ENCODE data around the gene ZNF322.

- TF ChIP-seq CTCF (conservative IDR thresholded peaks at IDR 0.05; ENCODE audit: low read length) (no peak), EZH2phosphoT487 (IDR thresholded peaks at IDR 0.05; ENCODE audit: borderline replicate concordance, low read depth, low read length) (no peak)
These were observed 60.4 kb downstream of the ZNF322 start for GRCh38 chr6:26599134-26599533.

All from OCI-LY7 (cell line).